Ovary (tissue), 9 donors: ENCODE data around the gene DNAL4. TPM values are rescaled to one million over a fixed set of nuclear protein-coding genes. Genes with fewer than 3 reads are reported as not detected.

ENCODE experiments used
- DNase-seq, 5 donors: peaks; one replicate each; pipeline ENCODE4 v3.0.0-alpha.2; 2019 to 2020
- H3K27ac ChIP-seq, 2 donors: fragments of 200-600 bp; one replicate each; pipeline versions ENCODE4 v1.5.1 to v1.8.0; 2019 to 2022
- H3K27me3 ChIP-seq: fragments of 200-600 bp; one replicate; pipeline ENCODE4 v1.8.0; 2022
- H3K36me3 ChIP-seq: fragments of 200-600 bp; sonication (generic); one replicate; pipeline ENCODE4 v1.5.1; 2019
- H3K4me1 ChIP-seq: one replicate; pipeline ENCODE4 v1.8.1; 2013; ENCODE audit warnings: mild to moderate bottlenecking, moderate library complexity; ENCODE audit not compliant: insufficient read depth
- H3K4me3 ChIP-seq: fragments of 200-600 bp; sonication (generic); one replicate; pipeline ENCODE4 v1.5.1; 2017
- H3K9me3 ChIP-seq, 2 donors: fragments of 200-600 bp in 1 of 2; sonication (generic) in 1 of 2; one replicate each; pipeline versions ENCODE4 v1.5.1 to v1.8.1; 2013 to 2019; ENCODE audit warnings: mild to moderate bottlenecking in 1 of 2, moderate library complexity in 1 of 2
- EP300 ChIP-seq: sonication (generic); formaldehyde crosslinking; IDR thresholded peaks from one replicate; pipeline ENCODE4 v1.6.1; 2017; ENCODE audit warnings: antibody characterized with exemption
- POLR2A ChIP-seq: fragments of 450-650 bp; IDR thresholded peaks from one replicate; pipeline ENCODE4 v1.6.1; 2017; ENCODE audit warnings: antibody characterized with exemption, mild to moderate bottlenecking, moderate library complexity
- WGBS, 3 donors: extraction: QIAGEN DNeasy Blood & Tissue Kit in 1 of 3; methylation state at CpG; one replicate each; pipeline versions ENCODE4 v1.1.5 to v1.1.7; 2013 to 2017; 5-methylcytosine and 5-hydroxymethylcytosine counted together
- intact Hi-C, 4 donors: fragments of 100-400 bp; cut with DNase I; formaldehyde crosslinking; loops; one replicate each; pipeline versions ENCODE4 v1.11.0 to v1.15.1; 2022 to 2023
- polyA plus RNA-seq, 2 donors: library from polyadenylated mRNA; stranded (reverse); fragments of 200-250 nt in 1 of 2; fragments of 350-450 nt in 1 of 2; fragmentation: Illumina TruSeq in 1 of 2; extraction: RNeasy Lipid Tissue Mini Kit (QIAGEN cat#74804) in 1 of 2; gene quantifications; one replicate each; pipeline ENCODE4 v1.2.3, GENCODE V29; 2013 to 2014
- total RNA-seq, 7 donors: library from RNA; depleted of rRNA in 2 of 7; stranded (reverse); fragments of >200 nt in 2 of 7; fragmentation: NEBNext Ultra II Directional in 3 of 7; extraction: Animal tissue kit (Norgen Biotek cat#: 25700) in 3 of 7; gene quantifications; one replicate each; pipeline versions ENCODE4 v1.1.0 to v1.2.4, GENCODE V29; 2016 to 2023
- TF ChIP-seq, protein P1 (sequence below), 3 donors: fragments of 450-650 bp in 2 of 3; fragments of 200-600 bp in 1 of 3; IDR thresholded peaks; one replicate each; pipeline versions ENCODE4 v1.5.1 to v1.8.0; 2016 to 2022; ENCODE audit warnings: antibody characterized with exemption in 3 of 3, mild to moderate bottlenecking in 1 of 3
- donor health status: DM: no; HTN: no; CAD: no; lungs with moderate emphysema.
- donor health status: DM: no; HTN: no; CAD: no.
- donor health status: Bipolar disorder and iron deficiency.
- donor health status: DM: yes; HTN: yes; CAD: no.
- donor health status: DM: no; HTN: no; CAD: no.
- donor health status: DM: yes; HTN: yes; CAD: no.

Gene DNAL4
- total and polyA plus RNA-seq, 9 donors = 12.1 to 26.4 (median 16.3) TPM

DNA sequence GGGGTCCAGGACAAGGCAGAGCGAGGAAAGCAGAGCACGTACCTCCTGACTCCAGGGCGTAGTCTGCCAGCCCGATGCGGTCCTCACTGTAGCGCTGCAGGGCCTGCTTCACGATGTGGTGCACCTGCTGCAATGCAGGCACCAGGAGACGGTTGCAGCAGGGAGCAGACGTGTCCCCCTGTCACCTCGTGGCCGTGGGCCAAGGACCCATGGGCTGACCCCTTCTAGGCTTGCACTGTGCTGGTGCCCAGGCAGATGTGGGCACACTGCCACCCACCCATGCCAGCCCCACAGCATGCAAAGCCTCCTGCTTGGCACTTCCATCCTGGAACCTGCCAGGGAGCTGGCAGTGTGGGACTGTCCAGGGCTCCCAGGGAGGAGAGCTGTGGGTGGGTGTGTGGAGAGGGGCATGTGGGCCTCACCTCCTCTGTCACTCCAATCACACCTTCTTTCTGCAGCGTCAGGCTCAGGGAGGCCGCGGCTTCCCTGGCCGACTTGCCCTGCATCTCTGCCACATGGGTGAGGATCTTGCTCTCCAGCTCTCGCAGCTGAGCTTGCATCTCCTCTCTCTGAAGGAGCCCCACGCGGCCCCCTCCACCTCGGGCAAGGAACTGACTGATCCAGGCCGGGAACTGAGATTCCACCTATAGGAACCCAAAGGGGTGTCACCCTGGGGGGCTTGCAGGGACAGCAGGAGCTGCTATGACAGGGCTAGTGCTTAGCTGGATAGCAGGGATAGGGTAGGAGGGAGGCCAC is 54.5 kb downstream of the DNAL4 start:
- H3K27ac ChIP-seq = no peak overlapping the region
- 86 to 92% (median 91%) methylated on average over 20 of the region's 20 CpGs for WGBS, 3 donors
- TF ChIP-seq, protein P1, sequence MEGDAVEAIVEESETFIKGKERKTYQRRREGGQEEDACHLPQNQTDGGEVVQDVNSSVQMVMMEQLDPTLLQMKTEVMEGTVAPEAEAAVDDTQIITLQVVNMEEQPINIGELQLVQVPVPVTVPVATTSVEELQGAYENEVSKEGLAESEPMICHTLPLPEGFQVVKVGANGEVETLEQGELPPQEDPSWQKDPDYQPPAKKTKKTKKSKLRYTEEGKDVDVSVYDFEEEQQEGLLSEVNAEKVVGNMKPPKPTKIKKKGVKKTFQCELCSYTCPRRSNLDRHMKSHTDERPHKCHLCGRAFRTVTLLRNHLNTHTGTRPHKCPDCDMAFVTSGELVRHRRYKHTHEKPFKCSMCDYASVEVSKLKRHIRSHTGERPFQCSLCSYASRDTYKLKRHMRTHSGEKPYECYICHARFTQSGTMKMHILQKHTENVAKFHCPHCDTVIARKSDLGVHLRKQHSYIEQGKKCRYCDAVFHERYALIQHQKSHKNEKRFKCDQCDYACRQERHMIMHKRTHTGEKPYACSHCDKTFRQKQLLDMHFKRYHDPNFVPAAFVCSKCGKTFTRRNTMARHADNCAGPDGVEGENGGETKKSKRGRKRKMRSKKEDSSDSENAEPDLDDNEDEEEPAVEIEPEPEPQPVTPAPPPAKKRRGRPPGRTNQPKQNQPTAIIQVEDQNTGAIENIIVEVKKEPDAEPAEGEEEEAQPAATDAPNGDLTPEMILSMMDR (IDR thresholded peaks at IDR 0.05) = no peak
- TF ChIP-seq EP300 (no peak), POLR2A (no peak)
- H3K9me3 ChIP-seq = no peaks in the 10 kb centered on the region
- DNase-seq = no peak
- intact Hi-C loops = loop anchor here in 1 of 4 donors (2.0 kb wide), 1 partner anchor 19 kb away; no protein-coding TSS in a partner anchor
- no peaks in the 10 kb centered on the region for H3K36me3 ChIP-seq
- no peaks in the 10 kb centered on the region for H3K27me3 ChIP-seq
- no peak overlapping the region for H3K4me3 ChIP-seq
- H3K4me1 ChIP-seq = no peaks in the 10 kb centered on the region

DNA sequence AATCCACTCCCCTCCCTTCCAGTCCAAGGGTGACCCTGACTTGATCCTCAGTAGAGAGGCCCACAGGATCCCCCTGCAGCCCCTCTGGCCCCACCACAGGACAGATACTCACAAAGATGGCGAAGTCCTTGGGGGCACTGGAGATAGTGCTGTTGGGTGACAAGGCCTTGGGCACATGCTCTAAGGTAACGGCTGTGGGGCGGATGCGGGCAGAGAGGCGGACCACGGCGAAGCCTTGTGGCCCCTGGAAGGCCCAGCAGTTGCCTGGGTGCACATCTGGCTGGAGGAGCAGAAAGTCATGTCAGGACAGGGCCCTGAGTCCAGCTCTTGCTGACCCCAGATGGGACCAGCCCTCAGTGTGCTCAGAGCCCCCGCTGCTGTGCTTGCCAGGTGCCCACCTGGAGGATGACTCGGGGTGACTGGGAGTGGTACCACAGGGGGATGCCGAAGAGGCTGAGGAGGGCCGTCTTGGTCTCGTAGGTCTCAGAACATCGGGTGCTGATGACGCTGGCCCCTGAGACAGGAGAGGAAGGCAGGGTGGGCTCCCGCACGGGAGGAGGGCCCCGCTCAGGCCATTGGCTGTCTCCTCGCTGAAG is 55.4 kb downstream of the DNAL4 start:
- Histone ChIP-seq H3K27me3 (no peaks in the 10 kb centered on the region), H3K27ac (no peak overlapping the region), H3K36me3 (no peaks in the 10 kb centered on the region), H3K9me3 (no peaks in the 10 kb centered on the region), H3K4me1 (peaks cover 8% of the 10 kb centered on the region), H3K4me3 (no peak overlapping the region)
- 90 to 93% (median 91%) methylated on average over 16 to 18 of the region's 18 CpGs for WGBS, 3 donors
- intact Hi-C loops = no loop called here
- TF ChIP-seq EP300 = no peak
- TF ChIP-seq, protein P1 (IDR thresholded peaks at IDR 0.05) = no peak
- no peak for TF ChIP-seq POLR2A
- no peak for DNase-seq

DNA sequence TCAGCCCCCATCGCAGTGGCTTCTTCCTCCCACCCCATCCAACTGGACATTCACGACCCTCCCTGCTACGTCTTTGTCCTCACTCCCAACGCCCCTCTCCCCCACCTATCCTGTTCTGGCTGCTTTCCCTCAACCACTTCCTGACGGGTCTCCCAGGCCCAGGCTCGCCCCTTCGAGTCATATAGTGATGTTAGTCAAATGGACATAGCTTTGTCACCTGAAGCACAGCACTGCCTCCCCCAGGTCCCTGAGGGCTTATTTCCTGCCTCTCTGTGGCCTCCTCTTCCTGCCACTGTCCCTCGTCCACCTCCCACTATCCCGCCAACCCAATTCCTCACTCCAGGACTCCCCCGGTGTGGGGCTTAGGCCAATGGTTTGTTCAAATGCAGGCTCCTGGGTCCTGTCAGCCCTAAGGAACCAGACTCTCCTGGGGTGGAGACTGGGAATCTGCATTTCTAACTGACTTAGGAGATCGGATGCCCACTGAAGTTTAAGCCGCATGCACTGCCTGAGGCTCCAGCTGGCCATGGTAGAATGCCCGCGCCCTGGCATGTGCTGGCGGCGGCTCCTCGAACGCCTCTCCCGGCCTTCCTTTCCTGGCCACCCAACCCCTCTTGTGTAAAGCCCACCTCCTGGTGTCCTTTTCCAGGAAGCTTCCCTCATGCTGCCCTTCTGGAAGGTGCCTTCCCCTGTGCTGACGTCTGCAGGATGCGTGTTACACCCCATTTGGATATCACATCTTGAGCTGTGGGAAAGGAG is 56.5 kb downstream of the DNAL4 start:
- TF ChIP-seq, protein P1 (IDR thresholded peaks at IDR 0.05) = no peak
- no peak for TF ChIP-seq POLR2A
- no peak for TF ChIP-seq EP300
- H3K9me3 ChIP-seq = no peaks in the 10 kb centered on the region
- H3K4me1 ChIP-seq = peaks cover 16% of the 10 kb centered on the region
- H3K4me3 ChIP-seq = no peak overlapping the region
- DNase-seq = no peak
- intact Hi-C loops = no loop called here
- H3K27me3 ChIP-seq = no peaks in the 10 kb centered on the region
- WGBS, 3 donors = 73 to 80% (median 76%) methylated on average over 21 of the region's 21 CpGs
- H3K27ac ChIP-seq = no peak overlapping the region
- no peaks in the 10 kb centered on the region for H3K36me3 ChIP-seq

DNA sequence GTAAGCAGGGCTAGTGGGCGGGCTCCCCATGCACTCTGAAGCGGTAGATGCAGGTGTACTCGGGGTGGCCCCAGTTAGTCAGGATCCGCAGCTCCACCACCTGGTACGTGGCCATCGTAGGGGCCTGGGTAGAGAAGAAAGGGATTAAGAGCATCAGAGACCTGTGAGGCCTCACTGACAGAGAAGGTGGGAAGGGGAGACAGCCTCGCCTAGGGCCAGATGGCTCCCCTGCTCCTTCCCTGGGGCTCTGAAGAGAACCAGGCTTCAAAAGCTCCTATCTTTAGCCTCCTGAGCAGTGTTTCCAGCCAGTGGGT is 57.7 kb downstream of the DNAL4 start:
- Histone ChIP-seq H3K27ac (no peak overlapping the region), H3K9me3 (no peaks in the 10 kb centered on the region)

More for the DNA sequence above, 57.7 kb downstream of the DNAL4 start:
- intact Hi-C loops = no loop called here
- no peak for TF ChIP-seq EP300
- no peak for TF ChIP-seq POLR2A
- TF ChIP-seq, protein P1 (IDR thresholded peaks at IDR 0.05) = no peak
- Histone ChIP-seq H3K4me1 (peaks cover 20% of the 10 kb centered on the region), H3K4me3 (no peak overlapping the region), H3K27me3 (no peaks in the 10 kb centered on the region), H3K36me3 (no peaks in the 10 kb centered on the region)
- WGBS, 3 donors = 88 to 93% (median 88%) methylated on average over 7 of the region's 7 CpGs
- DNase-seq = no peak
